GM18526 (cell line): ENCODE measurements around the gene EEF1E1.
A peak's percentile ranks its signal among the peaks of the same experiment; 100 is the strongest.

Source experiments
- POLR2A ChIP-seq: IDR thresholded peaks from 3 replicates; pipeline ENCODE4 v1.6.1; 2011; ENCODE audit not compliant: insufficient read length; ENCODE audit errors: extremely low read depth

The EEF1E1 gene

DNA sequence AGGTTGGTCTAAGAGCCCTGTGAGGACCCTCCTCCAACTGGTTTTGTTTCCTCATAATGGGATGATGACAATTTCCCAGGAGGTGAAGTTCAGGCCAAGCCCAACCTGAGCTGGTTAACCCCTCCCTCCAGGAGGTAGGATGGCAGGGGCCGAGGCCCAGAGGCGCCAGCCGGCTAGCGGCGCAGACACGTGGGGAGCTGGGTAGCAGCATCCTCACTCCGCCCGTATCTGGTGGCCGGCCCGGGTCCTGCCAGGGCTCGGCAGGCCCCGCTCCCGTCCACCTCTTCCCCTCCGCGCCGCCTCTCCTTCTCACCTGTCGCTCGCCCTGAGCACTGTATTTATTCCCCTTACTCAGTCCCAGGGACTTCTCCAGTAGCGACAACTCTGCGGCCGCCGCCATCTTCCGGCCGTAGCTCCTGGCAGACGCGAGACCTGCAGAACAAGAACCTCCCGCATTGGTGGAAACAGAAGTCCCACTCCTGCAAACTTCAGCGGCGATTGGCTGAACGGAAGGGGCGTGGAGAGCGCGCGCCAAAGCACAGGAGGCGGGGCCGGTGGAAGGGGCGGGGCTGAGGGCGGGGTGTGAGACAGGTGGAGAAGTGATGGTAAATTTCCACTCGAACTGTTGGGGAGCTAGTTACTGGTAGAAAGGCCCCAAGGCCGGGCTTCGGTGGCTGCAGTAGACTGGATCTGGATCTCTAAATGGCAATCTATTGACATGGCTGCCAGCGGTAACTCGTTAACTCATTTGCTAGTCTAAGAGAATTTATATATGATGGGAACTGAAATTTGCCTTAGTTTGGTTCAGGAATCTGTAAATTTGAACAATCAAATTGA is at the start of gene EEF1E1:
Gene EEF1E1, minus strand, starts transcription at position 427 of the 837 bp plus-strand sequence. Its CDS starts 27 bp downstream, at position 400.
- TF ChIP-seq POLR2A, result peak; percentile 83

DNA sequence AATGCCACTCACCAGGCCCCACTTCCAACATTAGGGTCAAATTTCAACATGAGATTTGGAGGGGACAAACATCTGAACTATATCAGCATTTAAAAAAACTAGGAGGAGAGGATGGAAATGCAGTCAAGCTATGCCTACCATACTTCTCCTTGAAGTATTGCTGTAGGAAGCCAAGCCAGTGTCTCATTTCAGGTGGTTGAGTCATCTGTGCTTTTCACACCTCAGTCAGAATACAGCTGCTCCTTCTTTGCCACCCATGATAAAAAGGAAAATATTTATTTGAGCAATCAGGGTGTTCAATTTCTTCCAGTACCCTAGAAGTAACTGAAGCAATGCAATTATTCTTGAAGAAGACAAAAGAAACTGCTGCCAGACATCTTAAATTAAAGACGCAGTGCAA is 47.0 kb upstream of the EEF1E1 start:
- no peak for TF ChIP-seq POLR2A

DNA sequence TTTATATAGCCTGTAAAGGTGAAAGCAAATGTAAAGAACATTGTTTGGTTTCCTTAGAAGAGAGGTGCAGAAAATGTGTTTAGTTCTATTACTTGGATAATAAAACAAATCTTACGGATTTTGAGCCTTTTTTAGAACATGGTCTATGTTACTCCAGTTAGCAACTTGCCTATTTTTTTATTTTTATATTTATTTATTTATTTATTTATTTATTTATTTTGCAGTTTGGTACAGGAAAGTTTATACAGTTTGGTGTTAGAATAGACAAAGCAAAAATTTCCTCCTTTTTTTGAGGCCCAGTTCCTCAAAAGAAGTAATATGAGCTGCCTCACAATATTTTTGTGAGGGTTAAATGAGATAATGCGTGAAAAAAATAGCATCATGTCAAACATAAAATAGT is 41.6 kb upstream of the EEF1E1 start:
- no peak for TF ChIP-seq POLR2A

DNA sequence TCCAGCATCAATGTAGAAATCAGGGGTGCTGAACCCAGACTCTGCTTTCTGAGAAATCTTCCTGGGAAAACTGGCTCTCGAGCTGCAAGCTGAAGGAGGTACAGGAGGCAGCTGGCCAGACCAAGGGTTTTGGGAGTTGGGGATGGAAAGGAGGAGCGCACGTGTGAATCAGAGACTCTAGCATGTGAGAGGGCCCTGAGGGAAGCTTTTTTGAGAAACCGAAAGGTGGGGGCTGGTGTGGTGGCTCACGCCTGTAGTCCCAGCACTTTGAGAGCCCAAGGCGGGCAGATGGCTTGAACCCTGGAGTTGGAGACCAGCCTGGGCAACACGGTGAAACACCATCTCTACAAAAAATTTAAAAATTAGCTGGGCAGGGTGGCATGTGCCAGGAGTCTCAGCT is 37.1 kb upstream of the EEF1E1 start:
- no peak for TF ChIP-seq POLR2A

DNA sequence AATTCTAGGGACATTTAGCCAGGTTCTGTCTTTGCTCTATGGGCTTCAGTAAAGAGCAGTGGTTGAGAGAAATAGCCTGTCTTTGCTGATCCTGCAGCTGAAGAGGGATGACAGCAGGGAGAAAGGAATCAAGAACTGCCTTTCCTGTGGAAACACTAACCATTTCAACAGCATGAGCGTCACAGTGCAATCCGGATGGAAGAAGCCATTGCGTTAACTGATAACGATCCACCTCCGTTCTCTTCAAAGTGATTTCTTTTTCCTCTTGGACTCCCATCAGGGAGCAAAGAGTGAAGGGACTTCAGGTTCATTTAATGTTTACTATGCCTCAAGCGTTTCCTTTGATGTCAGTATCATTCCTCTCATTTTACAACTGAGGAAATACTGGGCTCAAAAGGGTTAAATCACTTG is 35.2 kb upstream of the EEF1E1 start:
- TF ChIP-seq POLR2A, result no peak

DNA sequence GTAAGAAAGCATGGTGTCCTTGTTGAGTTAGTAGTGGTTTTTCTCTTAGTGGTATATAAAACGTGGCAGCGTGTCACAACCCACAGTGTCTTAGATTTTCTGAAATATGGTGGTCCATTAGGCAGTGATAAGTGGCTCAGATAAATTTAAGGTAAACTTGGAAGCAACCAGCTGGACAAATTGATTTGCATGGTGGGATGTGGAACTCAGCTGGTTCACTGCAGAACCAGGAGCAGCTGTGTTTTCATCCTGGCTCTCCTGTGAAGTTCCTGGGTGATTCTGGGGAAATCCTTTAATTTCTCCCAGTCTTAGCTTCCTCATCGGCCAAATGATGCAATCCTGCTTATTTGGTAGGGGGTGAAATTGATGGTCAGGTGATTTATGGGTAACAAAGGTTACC is 32.9 kb upstream of the EEF1E1 start:
- TF ChIP-seq POLR2A, result no peak

DNA sequence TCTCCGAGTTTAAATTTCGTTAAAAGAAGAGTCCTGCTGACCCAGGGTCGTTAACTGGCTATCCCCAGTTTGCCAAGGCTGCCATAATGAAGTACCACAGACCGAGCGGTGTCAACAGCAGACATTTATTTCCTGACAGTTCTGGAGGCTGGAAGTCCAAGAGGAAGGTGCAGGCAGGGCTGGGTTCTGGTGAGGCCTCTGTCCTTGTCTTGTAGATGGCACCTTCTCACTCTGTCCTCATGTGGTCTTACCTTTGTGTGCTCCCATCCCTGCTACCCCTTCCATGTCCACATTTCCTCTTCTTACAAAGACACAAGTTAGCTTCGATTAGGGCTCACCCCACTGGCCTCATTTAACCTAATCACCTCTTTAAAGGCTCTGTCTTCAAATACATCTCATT is 29.8 kb upstream of the EEF1E1 start:
- no peak for TF ChIP-seq POLR2A

DNA sequence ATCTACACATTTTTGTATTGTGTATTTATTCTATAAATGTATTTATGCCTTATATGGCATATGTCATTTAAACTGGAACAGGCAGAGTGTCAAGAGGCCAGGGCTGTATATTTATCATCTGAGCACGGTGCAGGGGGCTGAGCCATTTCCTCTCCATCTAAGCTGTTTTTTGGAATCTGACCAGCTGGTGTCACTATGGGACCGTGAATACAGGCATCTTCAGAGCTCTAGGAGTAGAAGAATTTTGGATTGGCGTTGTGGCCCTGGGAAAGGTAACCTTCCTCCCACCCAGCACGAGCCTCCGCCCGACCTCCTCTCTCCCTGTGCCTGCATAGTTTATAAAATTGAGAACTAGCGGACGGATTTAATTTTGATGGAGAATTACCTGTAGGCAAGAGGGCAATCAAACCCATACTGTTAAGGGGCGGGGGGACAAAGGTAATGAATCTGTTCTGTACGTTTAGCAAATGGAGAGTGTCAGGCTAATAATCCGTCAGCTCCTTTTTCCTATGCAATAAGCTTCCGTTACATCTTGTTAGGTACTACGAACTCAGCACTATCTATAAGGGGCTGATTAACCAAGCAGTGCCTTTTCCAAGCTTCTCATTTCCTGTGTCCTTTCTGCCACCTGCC is 29.0 kb upstream of the EEF1E1 start:
- no peak for TF ChIP-seq POLR2A

DNA sequence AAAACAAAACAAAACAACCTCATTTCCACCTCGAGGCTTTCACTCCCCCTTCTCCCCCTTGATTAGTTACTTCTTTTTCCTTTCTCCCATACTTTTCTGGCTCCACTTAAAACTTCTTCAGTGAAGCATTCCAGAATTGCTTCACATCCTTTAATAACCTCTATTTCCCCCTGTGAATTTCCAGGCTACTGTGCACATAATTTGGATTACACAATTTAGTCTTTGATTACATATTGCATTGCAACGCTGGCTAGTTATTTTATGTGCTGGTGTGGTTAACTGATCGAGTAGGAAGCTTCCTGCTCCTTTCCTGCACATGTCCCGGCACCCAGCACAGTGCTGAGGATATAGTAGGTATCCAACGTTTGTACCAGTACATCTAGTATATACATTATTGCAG is 28.1 kb upstream of the EEF1E1 start:
- TF ChIP-seq POLR2A, result no peak

DNA sequence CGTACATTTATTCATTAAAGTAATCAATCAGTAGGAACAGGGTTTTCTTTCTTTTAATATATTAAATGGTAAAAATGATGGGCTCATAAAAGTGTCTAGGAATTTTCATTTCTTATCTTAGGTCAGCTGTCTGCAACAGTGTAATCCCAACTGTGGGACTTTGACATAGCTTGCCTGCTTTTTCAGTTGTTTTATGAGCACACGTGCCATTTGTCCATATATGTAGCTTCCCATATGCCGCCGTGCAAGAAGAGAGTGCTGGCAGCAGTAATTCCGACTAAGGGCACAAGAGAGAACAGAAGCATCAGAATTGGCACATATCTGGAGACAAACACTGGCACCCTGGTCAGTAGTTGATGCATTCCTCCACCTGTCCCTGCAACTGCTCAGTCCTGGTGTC is 20.9 kb upstream of the EEF1E1 start:
- TF ChIP-seq POLR2A, result no peak

DNA sequence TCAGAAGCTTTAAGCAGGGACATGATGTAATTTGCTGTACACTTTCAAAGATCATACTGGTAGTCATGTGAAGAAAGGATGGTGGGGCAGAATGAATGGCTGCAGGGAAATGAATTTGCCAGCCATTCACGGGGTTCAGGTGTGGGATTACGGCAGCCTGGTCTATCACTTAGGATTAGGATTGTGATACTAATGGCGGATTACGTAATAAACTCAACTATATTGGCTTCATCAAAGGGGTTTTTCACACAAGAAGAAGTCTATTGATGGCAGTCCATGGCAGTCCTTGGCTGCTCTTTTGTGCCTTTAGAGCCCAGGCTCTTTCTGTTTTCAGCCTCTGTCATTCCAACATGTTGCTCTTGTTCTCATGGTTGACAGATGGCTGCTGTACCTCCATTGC is 12.6 kb upstream of the EEF1E1 start:
- no peak for TF ChIP-seq POLR2A

DNA sequence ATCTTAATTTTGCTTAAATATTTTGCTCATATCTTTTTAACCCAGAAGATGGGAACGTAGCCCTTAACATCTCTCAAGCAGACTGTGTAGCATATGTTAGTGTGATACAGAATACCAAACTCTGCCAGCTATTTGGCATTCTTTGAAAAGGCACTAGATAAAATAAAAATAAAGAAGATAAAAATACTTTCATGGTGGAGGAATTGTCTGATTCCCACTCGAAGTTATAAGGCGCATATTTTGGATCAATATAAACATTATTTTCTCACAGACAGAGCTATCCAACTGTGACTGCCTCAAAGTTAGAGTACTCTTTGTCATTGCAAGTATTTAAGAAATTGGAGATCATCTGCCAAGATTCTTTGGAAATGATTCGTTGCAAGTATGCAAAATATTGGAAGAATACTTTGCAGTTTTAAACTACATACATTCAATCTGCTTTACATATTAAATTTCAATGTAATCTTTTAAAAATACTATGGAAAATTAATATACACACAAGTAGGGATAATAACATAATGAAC is 10.8 kb upstream of the EEF1E1 start:
- TF ChIP-seq POLR2A, result no peak

DNA sequence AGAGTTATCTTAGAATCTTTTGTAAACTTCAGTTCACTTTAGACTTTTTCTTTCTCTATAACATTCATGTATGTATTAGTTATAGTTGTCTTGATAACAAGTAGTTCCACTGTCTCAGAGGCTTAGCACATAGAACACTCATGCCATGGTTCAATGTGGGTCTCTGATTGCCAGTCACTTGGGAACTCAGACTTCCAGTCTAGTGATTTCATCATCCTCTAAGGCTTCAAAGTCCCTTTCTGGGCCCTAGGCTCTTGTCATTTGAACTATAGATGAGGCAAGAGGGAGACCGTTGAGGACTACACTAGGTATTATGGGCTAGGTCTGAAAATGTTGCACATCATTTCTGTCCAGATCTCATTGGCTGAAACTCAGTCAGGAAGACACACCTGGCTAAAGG is 8.4 kb upstream of the EEF1E1 start:
- no peak for TF ChIP-seq POLR2A

DNA sequence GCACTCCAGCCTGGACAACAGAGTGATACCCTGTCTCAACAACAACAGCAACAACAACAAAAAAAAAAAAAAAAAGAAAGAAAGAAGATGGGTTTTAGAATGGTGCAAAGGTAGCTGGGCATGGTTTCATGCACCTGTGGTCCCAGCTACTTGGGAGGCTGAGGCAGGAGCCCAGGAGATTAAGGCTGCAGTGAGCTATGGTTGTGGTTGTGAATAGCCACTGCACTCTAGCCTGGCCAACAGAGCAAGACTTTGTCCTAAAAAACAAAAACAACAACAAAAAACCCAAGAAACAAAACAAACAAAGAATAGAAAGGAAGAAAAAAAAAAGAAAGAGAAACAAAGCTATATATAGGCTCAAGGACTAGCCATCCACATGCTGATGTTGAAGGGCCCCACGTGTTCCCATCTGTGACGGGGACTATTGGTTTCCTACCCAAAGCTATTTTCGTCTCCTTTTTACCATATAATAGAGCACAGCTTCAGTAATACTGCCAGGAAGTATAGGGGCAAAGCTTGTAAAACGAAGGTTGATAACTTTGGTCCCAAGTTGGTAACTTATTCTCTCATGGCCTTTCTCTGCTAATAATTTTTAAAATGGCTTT is 7.9 kb upstream of the EEF1E1 start:
- no peak for TF ChIP-seq POLR2A

DNA sequence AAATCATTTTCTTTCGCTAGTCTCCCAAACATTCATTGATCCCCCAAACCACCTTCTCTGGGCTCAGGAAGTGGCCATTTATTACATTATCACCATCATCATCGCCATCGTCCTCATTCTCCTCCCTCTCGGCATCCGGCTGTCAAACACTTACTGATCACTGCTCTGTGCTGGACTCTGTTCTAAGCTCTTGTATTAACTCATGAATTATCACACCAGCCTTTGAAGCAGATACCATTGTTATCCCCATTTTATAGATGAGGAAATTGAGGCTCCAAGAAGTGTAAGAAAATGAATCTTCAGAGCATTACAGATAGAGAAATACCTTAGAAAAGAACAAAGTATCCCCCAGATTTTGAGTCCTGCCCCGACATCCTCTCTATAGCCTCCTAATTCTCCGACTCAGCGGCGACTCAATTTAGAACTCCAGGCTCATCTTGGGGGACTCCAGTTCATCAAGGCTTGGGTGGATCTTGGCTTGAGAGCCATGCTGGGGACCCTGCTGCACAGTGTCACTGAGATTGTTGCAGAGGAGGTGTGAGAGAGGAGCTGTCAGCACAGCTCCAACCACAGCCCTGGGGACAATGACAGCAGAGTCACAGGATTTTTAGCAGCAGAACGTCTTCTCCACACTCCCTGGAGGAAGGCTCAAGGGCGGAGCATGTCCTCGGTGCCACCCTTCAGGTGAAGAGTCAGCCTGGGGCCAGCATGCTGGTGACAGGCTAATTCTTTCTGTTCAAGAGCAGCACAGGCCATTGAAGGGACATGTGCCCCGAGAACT is 6.6 kb upstream of the EEF1E1 start:
- no peak for TF ChIP-seq POLR2A
